Activated CD4-positive, alpha-beta memory T cell treated with anti-CD3 and anti-CD28 coated beads for 36 hours (primary cell): ENCODE data around the gene RACK1. TPM values are rescaled to one million over a fixed set of nuclear protein-coding genes. Genes with fewer than 3 reads are reported as not detected.

Source experiments
- CTCF ChIA-PET: fragments of 350-600 bp; sonication (Branson Sonifier 250); formaldehyde crosslinking; loops from one replicate; lab custom pipeline; 2021; ENCODE audit warnings: antibody characterized with exemption, inconsistent platforms; lab: Charles Lee
- POLR2A ChIA-PET: fragments of 350-600 bp; sonication (Branson Sonifier 250); formaldehyde crosslinking; loops from one replicate; lab custom pipeline; 2021; ENCODE audit warnings: antibody characterized with exemption; lab: Charles Lee
- DNase-seq: peaks from one replicate; pipeline ENCODE4 v3.0.0-alpha.2; 2020
- H3K27ac Mint-ChIP-seq: one replicate; pipeline ENCODE4 v1.8.0; 2021; ENCODE audit warnings: mixed read lengths
- H3K27me3 Mint-ChIP-seq: one replicate; pipeline ENCODE4 v1.8.0; 2021; ENCODE audit warnings: mixed read lengths
- H3K36me3 Mint-ChIP-seq: one replicate; pipeline ENCODE4 v1.8.0; 2021; ENCODE audit warnings: mixed read lengths
- H3K4me1 Mint-ChIP-seq: one replicate; pipeline ENCODE4 v1.8.0; 2021; ENCODE audit warnings: low read depth, mixed read lengths
- H3K4me3 Mint-ChIP-seq: one replicate; pipeline ENCODE4 v1.8.0; 2021; ENCODE audit warnings: mild to moderate bottlenecking, mixed read lengths
- H3K9me3 Mint-ChIP-seq: one replicate; pipeline ENCODE4 v1.8.0; 2021; ENCODE audit warnings: mixed read lengths
- intact Hi-C: fragments of 100-400 bp; cut with micrococcal nuclease; formaldehyde crosslinking; loops from one replicate; pipeline ENCODE4 v1.15.1; 2023
- total RNA-seq, 2 experiments: library from RNA; stranded (reverse); gene quantifications; one replicate each; pipeline ENCODE4 v1.2.3, GENCODE V29; 2021

RACK1 gene
- total RNA-seq, 2 experiments from 2014 or later = 2,635 to 2,697 TPM

GRCh38 chr5:181237729-181238385, 5.8 kb downstream of the RACK1 start:
- H3K27ac Mint-ChIP-seq = peak overlapping the region; percentile 21
- no peak overlapping the region for H3K4me3 Mint-ChIP-seq
- no peaks in the 10 kb centered on the region for H3K27me3 Mint-ChIP-seq
- intact Hi-C loops = no loop called here
- peaks cover 40% of the 10 kb centered on the region for H3K4me1 Mint-ChIP-seq
- no peak for DNase-seq
- ChIA-PET POLR2A (interaction anchor here (12.0 kb wide), 1 partner anchor 13 kb away, joined by 100 read pairs; the partner anchor contains the start of gene TRIM41), CTCF (no interaction called here)
- H3K36me3 Mint-ChIP-seq = peaks cover 82% of the 10 kb centered on the region
- H3K9me3 Mint-ChIP-seq = no peaks in the 10 kb centered on the region

GRCh38 chr5:181236954-181237641, 6.6 kb downstream of the RACK1 start:
- no peak overlapping the region for H3K27ac Mint-ChIP-seq
- H3K36me3 Mint-ChIP-seq = peaks cover 77% of the 10 kb centered on the region
- no peaks in the 10 kb centered on the region for H3K27me3 Mint-ChIP-seq
- ChIA-PET POLR2A (interaction anchor here (0.8 to 12.0 kb wide), 3 partner anchors 12 to 49 kb away, joined by 3 to 100 read pairs (median 7); partner anchors contain the start of gene TRIM41), CTCF (no interaction called here)
- no peaks in the 10 kb centered on the region for H3K9me3 Mint-ChIP-seq
- no peak overlapping the region for H3K4me3 Mint-ChIP-seq
- H3K4me1 Mint-ChIP-seq = peaks cover 38% of the 10 kb centered on the region
- DNase-seq = no peak
- intact Hi-C loops = no loop called here

DNA sequence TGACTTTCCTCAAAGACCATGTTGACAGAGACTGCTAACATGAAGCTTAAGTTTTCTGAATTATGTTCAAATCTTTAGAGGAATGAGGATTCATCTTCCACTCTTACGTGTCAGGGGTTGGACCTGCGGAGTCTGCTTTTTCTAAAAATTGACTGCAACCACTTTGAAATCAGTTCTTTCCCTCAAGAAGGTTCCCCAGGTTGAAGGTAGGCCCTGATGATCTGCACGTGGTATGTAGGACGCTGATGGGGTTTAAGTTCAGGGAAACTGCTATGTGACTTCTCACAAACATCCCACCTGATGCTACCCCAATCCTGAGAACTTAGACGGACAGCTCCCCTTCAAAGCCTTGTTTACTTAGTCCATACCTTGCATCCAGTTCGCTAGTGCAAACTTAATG, 7.2 kb downstream of the RACK1 start:
- CTCF ChIA-PET = no interaction called here
- intact Hi-C loops = no loop called here
- peaks cover 32% of the 10 kb centered on the region for H3K4me1 Mint-ChIP-seq

DNA sequence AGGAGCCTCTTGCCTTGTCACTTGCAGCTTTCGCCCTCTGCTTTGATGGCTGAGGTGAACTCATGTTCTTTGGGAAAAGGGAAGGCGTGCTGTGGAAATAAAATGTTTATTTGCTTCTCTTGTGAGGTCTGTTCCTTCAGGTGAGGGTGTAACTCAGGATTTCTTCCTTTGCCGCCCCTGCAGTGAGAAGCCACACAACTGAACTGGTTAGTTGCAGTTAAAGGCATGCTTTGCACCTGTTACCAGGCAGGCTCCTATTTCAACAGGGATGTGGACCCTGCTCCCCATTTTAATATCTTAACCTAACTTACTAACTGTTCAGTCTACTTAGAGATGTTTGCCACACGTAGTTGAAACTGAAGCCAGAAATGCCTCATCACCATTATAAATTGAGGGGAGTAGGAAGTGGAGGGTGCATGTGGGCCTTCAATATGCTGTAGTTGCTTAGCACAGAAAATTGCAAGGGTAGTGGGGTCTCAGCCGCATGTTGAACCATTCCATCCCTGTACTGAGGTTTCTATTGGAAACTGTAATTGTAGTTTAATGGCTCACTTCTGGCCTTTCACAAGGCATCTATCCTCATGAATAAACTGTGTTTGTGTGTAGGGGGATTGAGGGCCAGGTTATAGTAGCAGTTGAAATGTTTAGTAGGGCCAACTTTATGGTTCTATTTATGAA, 7.9 kb downstream of the RACK1 start:
- Mint-ChIP-seq H3K4me1 (peaks cover 29% of the 10 kb centered on the region), H3K4me3 (no peak overlapping the region), H3K9me3 (no peaks in the 10 kb centered on the region), H3K27ac (peak overlapping the region; percentile 64), H3K36me3 (peaks cover 67% of the 10 kb centered on the region), H3K27me3 (no peaks in the 10 kb centered on the region)
- POLR2A ChIA-PET = interaction anchor here (1.0 to 12.0 kb wide), 7 partner anchors 10 to 52 kb away, joined by 4 to 100 read pairs (median 7); partner anchors contain the start of genes TRIM41 and TRIM52
- CTCF ChIA-PET = interaction anchor here (2.0 kb wide), 1 partner anchor 51 kb away, joined by 5 read pairs; no protein-coding TSS in a partner anchor
- DNase-seq = no peak
- intact Hi-C loops = no loop called here

More for the DNA sequence above, 7.2 kb downstream of the RACK1 start:
- Mint-ChIP-seq H3K9me3 (no peaks in the 10 kb centered on the region), H3K36me3 (peaks cover 72% of the 10 kb centered on the region), H3K27ac (peak overlapping the region; percentile 64), H3K4me3 (peak overlapping the region; percentile 12), H3K27me3 (no peaks in the 10 kb centered on the region)
- POLR2A ChIA-PET = interaction anchor here (0.8 to 12.0 kb wide), 3 partner anchors 12 to 48 kb away, joined by 3 to 100 read pairs (median 7); partner anchors contain the start of gene TRIM41
- no peak for DNase-seq

DNA sequence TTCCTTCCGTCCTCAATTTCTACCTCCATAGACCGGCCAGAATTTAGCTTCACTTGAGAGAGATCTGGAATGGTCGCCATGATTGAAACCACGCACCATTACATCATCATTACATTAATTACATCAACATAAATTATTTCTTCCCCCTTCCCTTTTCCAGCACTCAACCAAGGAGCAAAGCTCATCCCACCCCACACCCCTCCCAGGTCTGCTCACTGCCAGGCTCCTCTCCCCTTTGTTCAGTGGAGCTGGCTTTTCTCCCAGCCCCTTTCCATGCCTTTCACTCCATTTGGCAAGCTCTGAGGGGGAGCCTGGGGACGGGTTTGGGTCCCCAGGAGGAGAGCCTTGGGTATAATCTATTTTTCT, 8.4 kb downstream of the RACK1 start:
- Mint-ChIP-seq H3K4me1 (peaks cover 25% of the 10 kb centered on the region), H3K36me3 (peaks cover 65% of the 10 kb centered on the region), H3K9me3 (no peaks in the 10 kb centered on the region), H3K27ac (peak overlapping the region; percentile 64), H3K27me3 (no peaks in the 10 kb centered on the region), H3K4me3 (no peak overlapping the region)
- ChIA-PET CTCF (interaction anchor here (0.8 to 2.0 kb wide), 2 partner anchors 27 to 51 kb away, joined by 3 to 5 read pairs; no protein-coding TSS in a partner anchor), POLR2A (interaction anchor here (1.0 to 2.5 kb wide), 7 partner anchors 10 to 51 kb away, joined by 3 to 30 read pairs (median 6); partner anchors contain the start of genes TRIM41 and TRIM52)
- intact Hi-C loops = no loop called here
- DNase-seq = no peak

DNA sequence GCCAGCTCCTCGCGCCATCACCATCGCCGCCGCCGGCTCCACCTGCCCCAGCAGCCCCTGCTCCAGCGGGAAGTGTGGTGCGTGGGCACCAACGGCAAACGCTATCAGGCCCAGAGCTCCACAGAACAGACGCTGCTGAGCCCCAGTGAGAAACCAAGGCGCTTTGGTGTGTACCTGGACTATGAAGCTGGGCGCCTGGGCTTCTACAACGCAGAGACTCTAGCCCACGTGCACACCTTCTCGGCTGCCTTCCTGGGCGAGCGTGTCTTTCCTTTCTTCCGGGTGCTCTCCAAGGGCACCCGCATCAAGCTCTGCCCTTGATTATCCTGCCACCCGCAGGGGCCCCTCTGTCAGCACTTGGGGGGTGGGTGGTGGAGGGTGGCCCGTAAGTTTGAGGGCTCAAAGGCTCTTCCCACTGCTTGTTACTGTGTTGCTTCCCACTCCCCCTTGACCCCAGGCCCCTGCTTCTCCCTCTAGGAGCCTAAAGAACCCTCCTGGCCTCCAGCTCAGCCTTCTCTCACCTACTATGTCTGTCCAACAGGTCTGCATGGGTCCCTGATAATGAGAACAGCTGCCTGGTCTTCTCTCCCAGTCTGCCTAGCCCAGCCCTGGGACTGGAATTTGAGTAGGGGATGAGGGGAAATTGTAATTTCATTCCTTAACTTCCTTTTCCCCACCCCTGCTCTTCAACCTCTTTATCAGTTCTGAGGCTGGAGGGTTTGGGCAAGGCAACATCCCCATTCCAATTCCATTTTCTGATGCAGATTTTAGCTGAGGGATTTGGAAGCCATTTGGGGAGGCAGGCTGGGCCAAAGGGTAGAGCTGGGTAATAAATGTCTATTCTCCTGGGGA, 9.0 kb downstream of the RACK1 start:
- no peak for DNase-seq
- intact Hi-C loops = no loop called here
- peak overlapping the region; percentile 64 for H3K27ac Mint-ChIP-seq
- H3K27me3 Mint-ChIP-seq = no peaks in the 10 kb centered on the region
- H3K36me3 Mint-ChIP-seq = peaks cover 63% of the 10 kb centered on the region
- H3K9me3 Mint-ChIP-seq = no peaks in the 10 kb centered on the region
- ChIA-PET POLR2A (interaction anchor here (0.6 to 2.5 kb wide), 9 partner anchors 11 to 50 kb away, joined by 3 to 30 read pairs (median 5); partner anchors contain the start of genes TRIM41 and TRIM52), CTCF (interaction anchor here (0.8 to 2.0 kb wide), 2 partner anchors 27 to 50 kb away, joined by 3 to 5 read pairs; no protein-coding TSS in a partner anchor)
- no peak overlapping the region for H3K4me3 Mint-ChIP-seq
- peaks cover 26% of the 10 kb centered on the region for H3K4me1 Mint-ChIP-seq

GRCh38 chr5:181233801-181234454, 9.8 kb downstream of the RACK1 start:
- H3K4me1 Mint-ChIP-seq = peaks cover 27% of the 10 kb centered on the region
- no peaks in the 10 kb centered on the region for H3K27me3 Mint-ChIP-seq
- H3K4me3 Mint-ChIP-seq = no peak overlapping the region
- ChIA-PET CTCF (interaction anchor here (2.0 kb wide), 1 partner anchor 50 kb away, joined by 5 read pairs; no protein-coding TSS in a partner anchor), POLR2A (interaction anchor here (0.8 to 2.5 kb wide), 5 partner anchors 10 to 50 kb away, joined by 3 to 30 read pairs (median 6); partner anchors contain the start of gene TRIM41)
- no peak for DNase-seq
- peaks cover 60% of the 10 kb centered on the region for H3K36me3 Mint-ChIP-seq
- H3K27ac Mint-ChIP-seq = no peak overlapping the region
- intact Hi-C loops = no loop called here
- H3K9me3 Mint-ChIP-seq = no peaks in the 10 kb centered on the region

- Mint-ChIP-seq H3K4me1 (peaks cover 23% of the 10 kb centered on the region), H3K9me3 (no peaks in the 10 kb centered on the region), H3K27me3 (no peaks in the 10 kb centered on the region), H3K4me3 (no peak overlapping the region), H3K27ac (no peak overlapping the region), H3K36me3 (peaks cover 53% of the 10 kb centered on the region)
- intact Hi-C loops = no loop called here
- DNase-seq = no peak
- ChIA-PET CTCF (no interaction called here), POLR2A (interaction anchor here (2.3 to 2.5 kb wide), 2 partner anchors 9 to 49 kb away, joined by 6 to 30 read pairs; partner anchors contain the start of gene TRIM41)
These were observed 10.5 kb downstream of the RACK1 start for GRCh38 chr5:181233088-181233800.

DNA sequence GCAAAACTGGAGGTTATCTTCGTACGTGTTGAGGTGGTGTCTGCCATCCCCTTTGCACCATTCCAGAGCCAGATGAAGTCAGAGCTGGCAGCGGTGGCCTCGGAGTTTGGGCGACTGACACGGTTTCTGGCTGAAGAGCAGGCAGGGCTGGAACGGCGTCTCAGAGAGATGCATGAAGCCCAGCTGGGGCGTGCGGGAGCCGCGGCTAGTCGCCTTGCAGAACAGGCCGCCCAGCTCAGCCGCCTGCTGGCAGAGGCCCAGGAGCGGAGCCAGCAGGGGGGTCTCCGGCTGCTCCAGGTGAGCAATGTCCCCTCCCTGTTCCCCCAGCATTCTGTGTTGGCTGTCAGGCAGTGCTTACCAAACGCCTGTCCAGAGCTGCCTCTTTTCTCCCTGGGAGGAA, 11.1 kb downstream of the RACK1 start:
- intact Hi-C loops = loop anchor here (1.0 kb wide), 1 partner anchor 8 kb away; no protein-coding TSS in a partner anchor
- Mint-ChIP-seq H3K4me3 (no peak overlapping the region), H3K27ac (no peak overlapping the region), H3K27me3 (no peaks in the 10 kb centered on the region), H3K9me3 (no peaks in the 10 kb centered on the region), H3K4me1 (peaks cover 16% of the 10 kb centered on the region), H3K36me3 (peaks cover 47% of the 10 kb centered on the region)
- DNase-seq = no peak
- POLR2A ChIA-PET = interaction anchor here (1.3 kb wide), 1 partner anchor 9 kb away, joined by 4 read pairs; no protein-coding TSS in a partner anchor
- CTCF ChIA-PET = no interaction called here

DNA sequence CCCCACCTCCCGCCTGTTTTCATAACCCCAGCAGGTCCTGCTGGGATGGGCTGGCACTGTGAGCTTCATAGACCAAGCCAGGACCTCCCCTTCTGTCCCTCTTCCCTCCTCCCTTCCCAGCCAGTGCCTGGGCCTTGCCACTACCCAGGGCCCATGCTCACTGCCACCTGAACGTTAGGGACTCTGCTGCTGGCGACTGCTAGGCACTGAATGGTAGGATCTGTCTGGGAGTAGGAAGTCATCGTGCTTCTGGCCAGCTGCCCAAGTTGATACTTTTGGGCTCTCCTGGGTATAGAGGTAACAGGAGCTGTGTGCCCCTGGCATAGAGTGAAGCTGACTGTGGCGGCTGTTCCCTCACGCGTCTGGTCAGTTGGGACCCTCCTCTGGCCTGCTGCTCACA, 12.3 kb downstream of the RACK1 start:
- CTCF ChIA-PET = no interaction called here
- POLR2A ChIA-PET = interaction anchor here (1.3 kb wide), 1 partner anchor 10 kb away, joined by 4 read pairs; no protein-coding TSS in a partner anchor
- peaks cover 13% of the 10 kb centered on the region for H3K4me1 Mint-ChIP-seq
- no peak overlapping the region for H3K27ac Mint-ChIP-seq
- H3K36me3 Mint-ChIP-seq = peaks cover 37% of the 10 kb centered on the region
- DNase-seq = no peak
- no peaks in the 10 kb centered on the region for H3K27me3 Mint-ChIP-seq
- no peaks in the 10 kb centered on the region for H3K9me3 Mint-ChIP-seq
- no peak overlapping the region for H3K4me3 Mint-ChIP-seq
- intact Hi-C loops = no loop called here
